Germinal center (tissue), 1 donor: ENCODE results near the gene TSBP1.
"Not testable (repeated sequence)": the region's sequence is repeated elsewhere in the genome, so short reads cannot be mapped to it uniquely, and the experiment has no call there.

ENCODE experiments used
- DNase-seq: peaks from one replicate; pipeline ENCODE4 v3.0.0; 2012; ENCODE audit warnings: mixed read lengths, low spot score

Gene TSBP1

DNA sequence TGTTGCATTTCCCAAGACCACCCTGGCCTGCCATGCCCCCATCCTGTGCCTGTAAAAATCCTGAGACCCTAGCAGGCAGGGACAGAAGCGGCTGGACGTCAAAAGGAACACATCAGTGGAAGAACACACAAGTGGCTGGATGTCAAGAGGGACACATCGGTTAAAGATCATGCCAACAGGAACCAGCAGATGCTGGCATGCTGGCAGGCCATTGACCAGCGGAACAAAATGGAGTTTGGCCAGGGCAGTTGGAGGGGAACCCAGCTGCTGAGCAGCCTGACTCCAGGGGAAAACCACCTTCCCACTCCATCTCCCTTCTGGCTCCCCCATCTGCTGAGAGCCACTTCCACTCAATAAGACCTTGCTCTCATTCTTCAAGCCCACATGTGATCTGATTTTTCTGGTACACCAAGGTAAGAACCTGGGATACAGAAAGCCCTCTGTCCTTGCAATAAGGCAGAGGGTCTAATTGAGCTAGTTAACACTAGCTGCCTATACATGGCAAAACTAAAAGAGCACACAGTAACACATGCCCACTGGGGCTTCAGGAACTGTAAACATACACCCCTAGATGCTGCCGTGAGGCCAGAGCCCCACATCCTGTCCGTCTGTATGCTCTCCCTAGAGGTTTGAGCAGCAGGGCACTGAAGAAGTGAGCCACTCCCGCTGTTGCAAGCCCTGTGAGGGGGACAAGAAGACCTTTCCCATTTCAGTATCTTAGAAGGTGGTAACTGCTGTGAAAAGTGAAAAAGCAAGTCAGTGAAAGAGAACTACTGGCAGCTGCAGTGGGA is 4.2 kb upstream of the TSBP1 start:
- DNase-seq, result no peak

DNA sequence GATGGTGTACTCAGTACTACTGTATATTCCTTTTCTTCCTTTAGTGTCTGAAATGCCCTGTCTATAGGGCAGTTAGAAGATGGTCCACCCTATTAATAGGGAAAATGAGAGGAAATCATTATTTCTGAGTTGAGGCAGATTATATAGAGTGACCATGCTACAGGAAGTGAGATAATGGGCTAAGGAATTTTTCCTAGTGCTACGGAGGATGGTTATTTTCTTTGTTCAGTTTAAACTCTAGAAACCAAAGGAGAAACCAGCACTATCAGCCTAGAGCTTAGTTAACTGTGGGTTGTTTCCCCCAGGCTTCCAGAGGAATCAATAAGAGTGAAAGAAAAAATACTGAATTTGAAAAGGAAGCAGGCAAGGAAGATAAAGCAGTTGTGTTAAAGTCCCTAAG is 474 bp downstream of the TSBP1 start:
- no peak for DNase-seq

DNA sequence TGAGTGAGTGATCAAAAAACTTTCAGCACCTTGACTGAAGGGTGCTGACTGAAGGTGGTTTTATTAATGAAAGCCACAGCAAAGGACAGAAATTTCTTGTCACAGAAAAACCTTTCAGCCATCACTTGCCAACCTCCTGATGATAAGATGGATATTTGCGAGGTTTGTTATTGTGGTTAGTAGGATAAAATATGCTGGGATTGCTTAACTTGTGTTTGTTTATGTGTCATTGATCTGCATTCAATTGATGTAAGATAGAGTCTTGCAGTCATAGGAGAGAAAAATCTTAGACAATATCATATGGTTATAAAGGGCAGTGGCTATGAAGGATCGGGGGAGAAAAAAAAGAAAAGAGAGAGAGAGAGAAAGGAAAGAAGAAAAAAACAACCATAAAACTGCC is 1.2 kb downstream of the TSBP1 start:
- DNase-seq, result no peak

DNA sequence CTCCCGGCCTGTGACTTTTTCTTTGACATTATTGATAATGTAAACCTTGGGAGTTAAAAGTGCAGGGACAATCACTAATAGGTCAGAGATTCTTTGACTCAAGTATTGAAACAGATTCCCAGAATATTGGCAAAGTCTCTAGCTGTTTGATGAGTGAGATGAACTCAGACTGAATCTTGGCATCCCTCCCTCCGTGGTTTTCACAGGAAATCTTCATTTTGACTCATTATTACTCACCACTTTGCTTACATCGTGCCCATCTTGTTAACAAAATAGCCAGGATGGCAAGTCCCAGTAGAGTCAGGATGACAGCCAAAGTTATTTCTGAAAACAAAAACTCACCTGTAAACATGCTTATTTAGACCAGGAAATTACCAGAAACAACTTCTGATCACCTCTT is 2.0 kb downstream of the TSBP1 start:
- no peak for DNase-seq

DNA sequence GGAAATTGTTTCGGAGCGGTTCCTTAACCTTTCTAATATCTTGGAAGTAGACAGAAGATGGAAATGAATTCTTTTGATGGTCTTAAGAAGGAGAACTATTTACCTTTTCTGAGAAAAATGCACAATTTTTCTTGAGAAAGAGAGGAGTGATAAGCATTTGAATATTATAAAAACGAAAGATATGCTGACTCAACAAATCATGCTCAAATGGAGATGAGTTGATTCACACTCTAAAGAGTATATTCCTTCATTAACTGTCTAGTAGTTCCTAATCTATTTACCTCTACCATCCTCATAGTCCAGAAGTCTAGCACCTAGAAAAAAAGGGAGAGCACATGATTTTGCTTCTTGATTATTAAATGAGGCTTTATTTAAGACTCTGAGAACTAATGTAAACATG is 4.1 kb downstream of the TSBP1 start:
- DNase-seq, result no peak

DNA sequence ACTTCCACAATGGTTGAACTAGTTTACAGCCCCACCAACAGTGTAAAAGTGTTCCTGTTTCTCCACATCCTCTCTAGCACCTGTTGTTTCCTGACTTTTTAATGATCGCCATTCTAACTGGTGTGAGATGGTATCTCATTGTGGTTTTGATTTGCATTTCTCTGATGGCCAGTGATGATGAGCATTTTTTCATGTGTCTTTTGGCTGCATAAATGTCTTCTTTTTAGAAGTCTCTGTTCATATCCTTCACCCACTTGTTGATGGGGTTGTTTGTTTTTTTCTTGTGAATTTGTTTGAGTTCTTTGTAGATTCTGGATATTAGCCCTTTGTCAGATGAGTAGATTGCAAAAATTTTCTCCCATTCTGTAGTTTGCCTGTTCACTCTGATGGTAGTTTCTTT is 12.5 kb downstream of the TSBP1 start:
- DNase-seq, result not testable (repeated sequence)

DNA sequence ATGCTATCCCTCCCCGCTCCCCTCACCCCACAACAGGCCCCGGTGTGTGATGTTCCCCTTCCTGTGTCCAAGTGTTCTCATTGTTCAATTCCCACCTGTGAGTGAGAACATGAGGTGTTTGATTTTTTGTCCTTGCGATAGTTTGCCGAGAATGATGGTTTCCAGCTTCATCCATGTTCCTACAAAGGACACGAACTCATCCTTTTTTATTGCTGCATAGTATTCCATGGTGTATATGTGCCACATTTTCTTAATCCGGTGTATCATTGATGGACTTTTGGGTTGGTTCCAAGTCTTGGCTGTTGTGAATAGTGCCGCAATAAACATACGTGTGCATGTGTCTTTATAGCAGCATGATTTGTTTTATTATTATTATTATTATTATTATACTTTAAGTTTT is 13.2 kb downstream of the TSBP1 start:
- DNase-seq, result not testable (repeated sequence)

DNA sequence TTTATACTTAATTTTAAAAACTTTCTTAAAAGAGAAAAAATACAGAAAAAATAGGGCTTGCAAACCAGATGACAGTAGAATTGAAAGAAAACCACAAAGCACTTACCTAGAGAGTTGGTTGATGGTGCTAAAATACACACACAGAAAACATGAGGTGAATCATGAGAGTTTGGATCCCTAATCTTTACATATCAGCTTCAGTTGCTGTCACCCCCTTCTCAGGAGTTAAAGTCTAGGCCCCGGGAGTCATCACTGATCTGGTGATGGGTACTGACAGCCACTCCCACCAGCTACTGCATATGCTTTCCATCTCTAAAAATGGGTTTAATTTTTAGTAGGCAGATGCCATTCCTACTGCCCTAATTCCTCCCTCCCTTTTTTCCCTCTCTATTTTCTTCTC is 16.7 kb downstream of the TSBP1 start:
- DNase-seq, result no peak

DNA sequence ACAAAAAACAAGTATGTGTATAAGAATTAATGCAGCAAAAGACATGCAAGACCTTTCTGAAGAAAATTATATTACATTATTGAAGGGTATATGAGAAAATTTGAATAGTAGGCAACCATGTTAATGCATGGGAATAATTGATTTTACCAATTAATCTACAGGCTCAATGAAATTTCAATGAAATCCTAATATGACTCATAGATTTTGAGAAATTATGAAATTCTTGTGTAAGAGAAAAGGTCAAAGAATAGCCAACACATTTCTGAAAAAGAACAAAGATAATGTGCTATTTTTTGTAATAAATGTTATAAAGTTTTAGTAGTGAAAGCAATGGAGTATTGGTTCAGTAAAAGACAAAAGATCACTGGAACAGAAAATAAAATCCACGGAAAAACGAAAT is 18.4 kb downstream of the TSBP1 start:
- no peak for DNase-seq

DNA sequence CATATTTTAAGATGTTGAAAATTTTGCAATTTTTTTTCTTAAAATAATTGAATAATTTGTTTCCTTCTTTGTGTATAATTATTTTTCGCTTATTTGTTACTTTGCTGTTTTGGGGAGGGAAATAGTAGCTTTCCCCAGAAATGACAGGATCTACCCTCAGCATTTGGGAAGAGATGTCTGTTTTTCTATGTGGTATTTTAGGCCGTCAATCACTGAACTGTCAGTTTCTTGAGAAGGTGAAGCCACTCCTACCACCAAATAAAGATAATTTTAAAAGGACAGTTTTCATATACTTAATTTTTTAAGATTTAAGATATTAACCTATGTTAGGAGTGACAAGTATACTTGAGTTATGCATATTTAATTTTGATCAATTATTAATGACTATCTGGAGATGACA is 31.5 kb downstream of the TSBP1 start:
- no peak for DNase-seq

DNA sequence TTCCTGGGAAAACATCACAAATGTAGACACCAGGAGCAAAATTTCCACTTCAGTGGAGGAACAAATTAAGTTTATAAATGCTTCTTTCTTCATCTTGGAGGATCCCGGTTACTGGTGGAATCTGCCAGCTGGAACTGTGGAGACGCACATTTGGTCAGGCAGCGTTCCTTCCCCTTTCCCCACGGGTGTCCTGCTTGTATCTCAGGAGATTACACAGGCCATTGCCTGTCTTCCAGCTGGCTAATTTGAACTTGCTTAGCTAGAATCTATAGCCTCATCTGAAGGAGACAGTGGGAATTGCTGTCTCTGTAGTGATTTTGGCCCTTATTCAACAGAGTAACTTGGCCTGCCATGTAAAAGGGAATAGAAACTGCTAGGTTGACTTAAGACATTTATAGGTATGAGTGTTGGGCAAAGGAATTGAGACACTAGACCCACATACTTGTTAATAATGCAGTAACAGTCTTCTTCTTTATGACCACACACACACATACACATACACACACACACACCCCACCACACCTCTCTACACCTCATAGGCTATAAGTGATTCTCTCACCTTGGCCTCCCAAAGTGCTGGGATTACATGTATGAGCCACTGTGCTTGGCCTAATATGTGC is 34.4 kb downstream of the TSBP1 start:
- DNase-seq, result no peak

DNA sequence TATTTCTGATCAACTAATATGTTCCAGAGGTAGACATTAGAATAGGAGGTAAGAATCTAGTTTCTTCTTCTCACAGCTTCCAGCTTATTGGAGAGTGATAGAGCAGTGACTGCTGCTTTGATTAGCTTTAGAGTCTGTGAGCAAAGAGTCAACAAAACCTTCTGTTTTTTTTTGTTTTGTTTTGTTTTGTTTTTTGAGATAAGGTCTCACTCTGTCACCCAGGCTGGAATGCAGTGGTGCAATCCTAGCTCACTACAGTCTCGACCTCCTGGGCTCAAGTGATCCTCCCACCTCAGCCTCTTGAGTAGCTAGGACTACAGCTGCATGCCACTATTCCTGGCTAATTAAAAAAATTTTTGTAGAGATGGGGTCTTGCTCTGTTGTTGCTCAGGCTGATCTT is 39.3 kb downstream of the TSBP1 start:
- no peak for DNase-seq

DNA sequence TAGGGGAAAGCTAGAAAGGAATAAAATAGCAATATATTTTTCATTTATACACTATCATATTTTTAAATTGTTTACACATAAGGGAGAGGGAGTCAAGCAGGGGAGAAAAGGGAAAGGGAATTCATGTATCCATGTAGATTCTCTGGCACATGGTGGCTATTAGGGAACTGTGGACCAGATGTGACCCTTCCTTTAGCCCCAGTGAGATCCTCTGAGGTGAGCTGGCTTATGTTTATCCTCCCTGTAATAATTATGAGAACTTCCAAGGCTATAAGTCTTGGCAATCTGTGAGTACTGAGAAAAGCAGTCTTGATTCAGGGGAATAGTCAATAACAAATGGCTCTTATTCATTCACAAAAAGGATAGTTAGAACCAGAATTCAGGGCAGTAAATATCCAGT is 42.6 kb downstream of the TSBP1 start:
- DNase-seq, result no peak

DNA sequence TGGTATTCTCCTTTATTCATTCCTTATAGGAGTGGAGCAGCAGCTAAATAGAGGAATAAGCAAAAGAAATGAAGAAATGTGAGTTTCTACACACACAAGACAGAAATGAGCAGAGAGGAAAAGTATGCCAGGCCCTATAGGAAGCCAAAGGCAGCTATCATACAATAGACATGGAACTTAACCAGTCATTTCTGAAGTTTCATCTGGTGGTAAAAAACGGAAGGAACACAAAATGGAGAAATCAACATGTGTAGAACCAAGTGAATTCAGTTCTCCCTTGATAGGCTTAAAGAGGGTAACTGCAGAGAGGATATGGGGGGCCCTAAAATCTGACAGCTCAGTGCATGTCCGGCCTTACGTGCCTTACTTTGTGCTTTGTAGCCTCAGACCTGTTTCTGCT is 44.6 kb downstream of the TSBP1 start:
- DNase-seq, result peak; percentile 20

DNA sequence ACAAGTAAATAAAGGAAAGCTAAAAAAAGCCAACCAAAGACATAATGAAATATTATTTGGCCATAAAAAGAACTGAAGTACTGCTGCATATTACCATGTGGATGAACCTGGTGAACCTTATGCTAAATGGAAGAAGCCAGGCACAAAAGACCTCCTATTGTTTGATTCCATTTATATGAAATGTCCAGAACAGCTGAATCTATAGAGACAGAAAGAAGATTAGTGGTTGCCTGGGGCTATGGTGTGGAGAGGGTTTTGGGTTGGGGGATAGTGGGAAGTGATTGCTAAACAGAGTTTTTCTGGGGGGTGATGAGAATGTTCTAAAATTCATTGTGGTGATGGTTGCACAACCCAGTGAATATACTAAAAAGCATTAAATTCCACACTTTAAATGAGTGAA is 53.2 kb downstream of the TSBP1 start:
- DNase-seq, result no peak

DNA sequence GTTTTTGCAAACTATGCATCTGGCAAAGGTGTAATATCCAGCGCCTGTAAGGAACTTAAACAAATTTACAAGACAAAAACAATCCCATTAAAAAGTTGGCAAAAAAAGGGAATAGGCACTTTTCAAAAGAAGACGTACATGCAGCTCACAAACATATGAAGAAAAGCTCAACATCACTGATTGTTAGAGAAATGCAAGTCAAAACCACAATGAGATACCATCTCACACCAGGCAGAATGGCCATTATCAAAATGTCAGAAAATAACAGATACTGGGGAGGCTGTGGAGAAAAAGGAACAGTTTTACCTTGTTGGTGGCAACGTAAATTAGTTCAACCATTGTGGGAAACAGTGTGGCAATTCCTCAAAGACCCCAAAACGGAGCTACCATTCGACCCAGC is 54.2 kb downstream of the TSBP1 start:
- DNase-seq, result no peak

DNA sequence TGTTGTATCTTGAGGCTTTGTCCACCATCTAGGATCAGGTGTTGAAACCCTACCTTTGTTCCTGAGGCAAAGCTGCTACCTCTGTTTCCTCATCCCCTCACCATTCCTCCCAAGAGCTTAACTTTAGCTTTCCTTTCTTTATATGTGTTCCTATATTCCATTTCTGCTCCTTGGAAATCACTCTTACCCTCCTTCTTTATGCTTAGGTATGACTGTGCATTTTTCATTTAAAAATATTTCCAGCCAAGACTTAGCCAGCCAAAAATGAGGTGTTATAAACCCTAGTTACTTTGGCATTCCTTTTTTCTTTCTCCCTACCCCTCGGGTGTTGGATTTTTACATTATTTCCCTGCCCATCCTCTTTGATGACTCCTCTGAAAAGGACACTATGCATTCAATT is 57.7 kb downstream of the TSBP1 start:
- DNase-seq, result no peak

DNA sequence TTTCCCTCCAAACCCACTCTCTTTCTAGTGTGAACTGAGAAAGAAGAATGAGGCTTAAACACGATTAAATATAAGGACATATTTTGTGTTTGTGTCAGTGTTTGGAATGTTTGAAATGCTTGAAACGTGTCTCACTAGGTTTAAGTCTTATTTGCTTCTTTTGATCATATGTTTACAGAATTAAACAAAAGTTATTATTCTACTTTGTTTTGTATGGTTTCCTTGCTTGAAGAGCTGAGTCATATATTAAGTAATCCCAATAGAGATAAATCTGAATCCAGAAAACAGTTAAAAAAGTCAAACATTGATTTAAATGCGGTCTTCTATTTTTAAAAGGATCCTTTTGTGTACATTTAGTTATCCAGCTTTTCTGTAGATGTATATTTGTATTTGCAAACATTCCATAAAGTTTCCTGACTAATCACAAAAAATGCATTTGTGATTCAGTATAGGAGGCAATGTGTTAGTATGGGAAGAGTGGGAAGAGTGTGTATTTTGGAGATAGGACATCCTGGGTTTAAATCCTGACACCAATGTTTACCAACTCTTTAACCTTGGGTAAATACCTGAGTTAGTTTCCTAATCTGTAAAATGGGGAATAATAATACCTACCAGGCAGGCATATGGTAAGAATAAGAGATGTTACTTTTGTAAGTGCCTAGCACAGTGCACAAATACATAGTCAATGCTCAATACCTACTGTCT is 72.9 kb downstream of the TSBP1 start:
- no peak for DNase-seq

DNA sequence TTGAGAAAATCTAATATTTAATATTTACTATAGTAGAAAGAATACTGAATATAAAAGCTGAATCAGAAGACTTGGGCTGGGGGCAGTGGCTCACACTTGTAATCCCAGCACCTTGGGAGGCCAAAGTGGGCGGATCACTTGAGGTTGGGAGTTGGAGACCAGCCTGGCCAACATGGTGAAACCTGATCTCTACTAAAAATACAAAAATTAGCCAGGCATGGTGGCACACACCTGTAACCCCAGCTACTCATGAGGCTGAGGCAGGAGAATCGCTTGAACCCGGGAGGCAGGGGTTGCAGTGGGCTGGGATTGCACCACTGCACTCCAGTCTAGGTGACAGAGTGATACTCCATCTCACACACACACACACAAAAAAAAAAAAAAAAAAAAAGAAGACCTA is 76.7 kb downstream of the TSBP1 start:
- not testable (repeated sequence) for DNase-seq

DNA sequence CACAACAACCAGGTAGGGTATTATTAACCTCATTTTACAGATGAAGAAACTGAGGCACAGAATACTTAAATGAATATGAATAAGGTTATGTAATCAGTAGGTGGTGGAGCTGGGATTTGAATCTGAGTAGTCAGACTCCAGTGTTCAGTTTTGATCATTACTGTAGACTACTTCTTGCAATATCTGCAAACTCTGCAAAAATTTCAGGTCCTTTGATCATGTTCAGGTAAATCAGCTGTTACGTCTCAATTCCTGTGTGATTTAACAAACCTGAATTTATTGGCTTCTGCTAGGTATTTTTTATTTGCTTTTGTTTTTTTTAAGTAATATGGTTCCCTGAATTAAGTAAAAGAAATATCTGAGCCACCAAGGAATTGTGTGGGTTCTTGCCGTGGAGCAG is 77.1 kb downstream of the TSBP1 start:
- no peak for DNase-seq

DNA sequence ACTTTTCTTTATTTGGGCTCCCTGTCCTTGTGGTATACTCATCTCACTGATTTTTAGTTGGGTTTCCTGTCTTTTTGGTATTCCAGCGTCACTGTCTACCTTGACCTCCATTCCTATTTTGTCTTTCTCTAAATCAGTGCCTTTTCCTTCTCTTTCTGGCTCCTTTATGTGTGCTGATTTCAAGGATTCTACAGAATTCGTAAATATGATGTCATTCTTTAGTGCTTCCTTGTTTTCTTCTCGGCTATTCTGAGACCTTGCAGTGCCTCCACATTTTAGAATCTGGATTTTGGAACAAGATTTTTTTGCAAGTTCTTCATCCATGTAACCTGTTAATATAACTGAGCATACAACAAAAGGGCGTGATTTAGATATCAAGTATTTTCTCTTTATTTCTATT is 78.0 kb downstream of the TSBP1 start:
- DNase-seq, result no peak

DNA sequence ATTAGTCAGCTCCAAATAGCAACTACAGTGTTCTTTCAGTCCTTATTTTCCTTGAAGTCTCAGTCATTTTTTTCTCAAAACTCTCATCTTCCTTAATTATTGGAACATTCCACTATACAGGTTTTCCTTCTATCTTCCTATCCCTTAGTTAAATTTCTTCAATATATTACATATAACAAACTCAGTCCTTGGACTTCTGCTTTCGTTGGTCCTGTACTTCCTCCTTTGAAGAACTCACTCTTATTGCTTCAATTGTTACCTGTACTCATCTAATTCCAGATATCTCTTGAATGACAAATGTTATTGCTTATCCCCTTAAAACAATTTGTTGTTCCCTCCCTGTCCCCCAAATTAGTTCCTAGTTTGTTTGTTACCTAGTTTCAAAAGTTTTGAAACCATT is 80.2 kb downstream of the TSBP1 start:
- DNase-seq, result peak; percentile 30

DNA sequence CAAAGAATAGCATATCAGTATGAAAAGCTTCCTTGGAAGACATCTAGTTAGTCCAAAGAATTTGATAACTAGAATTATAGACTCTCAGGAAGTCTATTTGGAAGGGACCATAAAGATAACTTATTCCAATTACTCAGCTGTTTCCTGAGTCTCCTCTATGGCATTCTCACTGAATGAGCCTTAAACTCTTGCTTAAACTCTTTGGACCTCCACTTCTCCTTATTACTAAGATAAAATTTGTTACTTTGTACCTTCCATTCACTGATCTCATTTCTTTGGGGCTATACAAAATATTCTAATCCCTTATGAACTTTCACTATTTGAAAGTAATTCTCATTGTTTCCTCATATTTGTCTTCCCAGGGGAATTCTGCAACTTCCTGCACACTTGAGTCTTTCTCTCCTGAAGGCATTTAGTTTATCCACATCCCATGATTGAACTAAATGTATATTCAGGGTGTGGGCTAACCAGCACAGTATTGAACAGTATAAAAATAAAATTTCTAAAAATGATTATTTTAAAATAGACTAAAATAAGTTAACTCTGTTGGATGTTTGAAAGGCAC is 80.7 kb downstream of the TSBP1 start:
- no peak for DNase-seq
